ENCODE results near the gene MAN1B1.
A peak's percentile ranks its signal among the peaks of the same experiment; 100 is the strongest.

Gene MAN1B1

GRCh38 chr9:137085920-137086530 lies 760 bp upstream of the MAN1B1 start:
- peak; percentile 43 for DNase-seq (ENCODE audit: low spot score)

- DNase-seq (ENCODE audit: low spot score): no peak
Observed at GRCh38 chr9:137087409-137087925, 682 bp downstream of the MAN1B1 start.

- no peak for DNase-seq (ENCODE audit: low spot score)
Observed at GRCh38 chr9:137088121-137088520, 1.3 kb downstream of the MAN1B1 start.

GRCh38 chr9:137089232-137089947 lies 2.6 kb downstream of the MAN1B1 start:
- DNase-seq (ENCODE audit: low spot score): no peak

- DNase-seq (ENCODE audit: low spot score): no peak
Observed at GRCh38 chr9:137095664-137096517, 9.1 kb downstream of the MAN1B1 start.

- DNase-seq (ENCODE audit: low spot score): no peak
Observed at GRCh38 chr9:137096785-137097546, 10.2 kb downstream of the MAN1B1 start.

GRCh38 chr9:137097761-137098462 lies 11.1 kb downstream of the MAN1B1 start:
- no peak for DNase-seq (ENCODE audit: low spot score)

- no peak for DNase-seq (ENCODE audit: low spot score)
Observed at GRCh38 chr9:137099231-137099630, 12.4 kb downstream of the MAN1B1 start.

- DNase-seq (ENCODE audit: low spot score): no peak
Observed at GRCh38 chr9:137103206-137103999, 16.6 kb downstream of the MAN1B1 start.

GRCh38 chr9:137105814-137106661 lies 19.3 kb downstream of the MAN1B1 start:
- no peak for DNase-seq (ENCODE audit: low spot score)

- DNase-seq (ENCODE audit: low spot score): no peak
Observed at GRCh38 chr9:137106662-137107250, 20.0 kb downstream of the MAN1B1 start.

GRCh38 chr9:137107312-137107921 lies 20.6 kb downstream of the MAN1B1 start:
- no peak for DNase-seq (ENCODE audit: low spot score)

- no peak for DNase-seq (ENCODE audit: low spot score)
Observed at GRCh38 chr9:137107982-137108381, 21.2 kb downstream of the MAN1B1 start.

GRCh38 chr9:137108608-137109249 lies 21.9 kb downstream of the MAN1B1 start:
- DNase-seq (ENCODE audit: low spot score): no peak

- no peak for DNase-seq (ENCODE audit: low spot score)
Observed at GRCh38 chr9:137109250-137110146, 22.7 kb downstream of the MAN1B1 start.

GRCh38 chr9:137110147-137110910 lies 23.5 kb downstream of the MAN1B1 start:
- DNase-seq (ENCODE audit: low spot score): no peak
